ENCODE data around the gene ACOT9.

DNA sequence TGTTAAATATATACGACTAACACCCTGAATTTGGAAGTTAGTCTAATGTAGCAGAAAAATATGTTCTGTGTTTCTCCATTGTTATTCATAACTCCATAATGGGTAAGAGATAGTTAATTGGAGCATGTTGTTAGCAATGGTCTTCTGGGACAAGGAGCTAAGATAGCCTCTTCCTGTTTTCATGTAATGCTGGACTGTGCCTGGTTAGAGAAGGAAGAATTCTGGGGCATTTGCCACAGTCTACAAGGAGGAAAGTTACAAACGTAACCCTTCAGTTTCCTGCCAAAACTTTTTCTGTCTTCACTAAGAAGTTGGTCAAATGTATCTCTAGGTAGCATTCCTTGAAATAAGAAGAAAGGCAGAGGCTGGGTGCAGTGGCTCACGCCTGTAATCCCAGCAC is 70.0 kb downstream of the ACOT9 start:
- TF ChIP-seq, protein P1, sequence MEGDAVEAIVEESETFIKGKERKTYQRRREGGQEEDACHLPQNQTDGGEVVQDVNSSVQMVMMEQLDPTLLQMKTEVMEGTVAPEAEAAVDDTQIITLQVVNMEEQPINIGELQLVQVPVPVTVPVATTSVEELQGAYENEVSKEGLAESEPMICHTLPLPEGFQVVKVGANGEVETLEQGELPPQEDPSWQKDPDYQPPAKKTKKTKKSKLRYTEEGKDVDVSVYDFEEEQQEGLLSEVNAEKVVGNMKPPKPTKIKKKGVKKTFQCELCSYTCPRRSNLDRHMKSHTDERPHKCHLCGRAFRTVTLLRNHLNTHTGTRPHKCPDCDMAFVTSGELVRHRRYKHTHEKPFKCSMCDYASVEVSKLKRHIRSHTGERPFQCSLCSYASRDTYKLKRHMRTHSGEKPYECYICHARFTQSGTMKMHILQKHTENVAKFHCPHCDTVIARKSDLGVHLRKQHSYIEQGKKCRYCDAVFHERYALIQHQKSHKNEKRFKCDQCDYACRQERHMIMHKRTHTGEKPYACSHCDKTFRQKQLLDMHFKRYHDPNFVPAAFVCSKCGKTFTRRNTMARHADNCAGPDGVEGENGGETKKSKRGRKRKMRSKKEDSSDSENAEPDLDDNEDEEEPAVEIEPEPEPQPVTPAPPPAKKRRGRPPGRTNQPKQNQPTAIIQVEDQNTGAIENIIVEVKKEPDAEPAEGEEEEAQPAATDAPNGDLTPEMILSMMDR (IDR thresholded peaks at IDR 0.05 in 8 of 11, conservative IDR thresholded peaks at IDR 0.05 in 3 of 11) = no peak
- no peak for TF ChIP-seq POLR2AphosphoS5 (IDR thresholded peaks at IDR 0.05)
